ENCODE measurements around the gene UBXN10.

DNA sequence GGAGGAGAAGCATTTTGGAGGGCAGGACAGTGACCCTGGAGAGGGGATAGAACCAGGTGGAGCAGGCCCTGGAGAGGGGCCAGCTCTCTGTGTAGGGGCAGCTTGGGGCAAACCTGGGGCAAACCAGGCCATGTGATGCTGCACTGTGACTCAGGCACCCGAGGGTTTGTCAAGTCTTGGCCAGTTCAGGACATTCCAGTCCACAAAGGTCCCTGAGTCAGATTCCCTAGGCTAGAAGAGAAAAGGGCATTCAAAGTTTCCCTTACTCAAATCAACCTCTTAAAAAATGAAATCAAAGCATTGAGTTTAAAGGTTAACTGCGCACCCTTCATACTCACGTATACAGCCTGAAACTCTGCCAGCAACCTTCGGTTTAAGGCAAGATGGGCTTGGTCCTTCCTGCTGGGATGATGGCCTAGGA, 25.6 kb downstream of the UBXN10 start:
- TF ChIP-seq, protein P1, sequence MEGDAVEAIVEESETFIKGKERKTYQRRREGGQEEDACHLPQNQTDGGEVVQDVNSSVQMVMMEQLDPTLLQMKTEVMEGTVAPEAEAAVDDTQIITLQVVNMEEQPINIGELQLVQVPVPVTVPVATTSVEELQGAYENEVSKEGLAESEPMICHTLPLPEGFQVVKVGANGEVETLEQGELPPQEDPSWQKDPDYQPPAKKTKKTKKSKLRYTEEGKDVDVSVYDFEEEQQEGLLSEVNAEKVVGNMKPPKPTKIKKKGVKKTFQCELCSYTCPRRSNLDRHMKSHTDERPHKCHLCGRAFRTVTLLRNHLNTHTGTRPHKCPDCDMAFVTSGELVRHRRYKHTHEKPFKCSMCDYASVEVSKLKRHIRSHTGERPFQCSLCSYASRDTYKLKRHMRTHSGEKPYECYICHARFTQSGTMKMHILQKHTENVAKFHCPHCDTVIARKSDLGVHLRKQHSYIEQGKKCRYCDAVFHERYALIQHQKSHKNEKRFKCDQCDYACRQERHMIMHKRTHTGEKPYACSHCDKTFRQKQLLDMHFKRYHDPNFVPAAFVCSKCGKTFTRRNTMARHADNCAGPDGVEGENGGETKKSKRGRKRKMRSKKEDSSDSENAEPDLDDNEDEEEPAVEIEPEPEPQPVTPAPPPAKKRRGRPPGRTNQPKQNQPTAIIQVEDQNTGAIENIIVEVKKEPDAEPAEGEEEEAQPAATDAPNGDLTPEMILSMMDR (IDR thresholded peaks at IDR 0.05), result no peak
- TF ChIP-seq EP300 (IDR thresholded peaks at IDR 0.05), result no peak
- no peak for TF ChIP-seq POLR2AphosphoS5 (IDR thresholded peaks at IDR 0.05)
